GM12878 (cell line): ENCODE measurements around the gene IL17RA. TPM values are rescaled to one million over a fixed set of nuclear protein-coding genes. Genes with fewer than 3 reads are reported as not detected.

Experiments
- BCL11A ChIP-seq: IDR thresholded peaks from 2 replicates; pipeline ENCODE4 v1.6.1; 2011; ENCODE audit warnings: low read depth, low read length
- BRCA1 ChIP-seq: IDR thresholded peaks from 2 replicates; pipeline ENCODE4 v1.6.1; 2011; ENCODE audit warnings: low read depth, low read length, improper control_type of control experiment
- CBX5 ChIP-seq: sonication (generic); IDR thresholded peaks from 2 replicates; pipeline ENCODE4 v1.6.1; 2016; ENCODE audit warnings: low read depth, moderate library complexity, mild to moderate bottlenecking, inconsistent platforms
- ETV6 ChIP-seq, 2 experiments: fragments of 450-650 bp in 1 of 2; IDR thresholded peaks in 1 of 2; conservative IDR thresholded peaks in 1 of 2; 2 replicates each; pipeline ENCODE4 v1.6.1; 2014; ENCODE audit warnings: antibody characterized with exemption in 1 of 2, borderline replicate concordance in 1 of 2, low read depth in 1 of 2, mild to moderate bottlenecking in 1 of 2, moderate library complexity in 1 of 2
- FOS ChIP-seq: IDR thresholded peaks from 3 replicates; pipeline ENCODE4 v1.6.1; 2011; ENCODE audit warnings: borderline replicate concordance; ENCODE audit not compliant: insufficient read length; ENCODE audit errors: extremely low read depth
- GABPA ChIP-seq: IDR thresholded peaks from 2 replicates; pipeline ENCODE4 v1.6.1; 2014; ENCODE audit warnings: antibody characterized with exemption, low read depth, mild to moderate bottlenecking, inconsistent platforms
- NFYA ChIP-seq: IDR thresholded peaks from 2 replicates; pipeline ENCODE4 v1.6.1; 2011; ENCODE audit warnings: low read depth, mild to moderate bottlenecking, low read length, improper control_type of control experiment, borderline replicate concordance
- NFYB ChIP-seq: IDR thresholded peaks from 2 replicates; pipeline ENCODE4 v1.6.1; 2011; ENCODE audit warnings: low read depth, mild to moderate bottlenecking, low read length, improper control_type of control experiment, moderate library complexity; ENCODE audit not compliant: insufficient read depth
- RUNX3 ChIP-seq: IDR thresholded peaks from 2 replicates; pipeline ENCODE4 v1.6.1; 2012; ENCODE audit warnings: low read length, inconsistent platforms
- SPI1 ChIP-seq: IDR thresholded peaks from 2 replicates; pipeline ENCODE4 v1.6.1; 2011; ENCODE audit warnings: low read depth, mild to moderate bottlenecking, low read length, moderate library complexity, borderline replicate concordance; ENCODE audit not compliant: insufficient read depth
- SRF ChIP-seq, 2 experiments: IDR thresholded peaks; 2 replicates each; pipeline ENCODE4 v1.6.1; 2011; ENCODE audit warnings: low read depth in 2 of 2, low read length in 2 of 2, mild to moderate bottlenecking in 1 of 2, moderate library complexity in 1 of 2
- TCF12 ChIP-seq: IDR thresholded peaks from 2 replicates; pipeline ENCODE4 v1.6.1; 2011; ENCODE audit warnings: low read depth, mild to moderate bottlenecking, low read length
- TCF3 ChIP-seq: IDR thresholded peaks from 2 replicates; pipeline ENCODE4 v1.6.1; 2012; ENCODE audit warnings: low read depth, mild to moderate bottlenecking, low read length, borderline replicate concordance; ENCODE audit not compliant: insufficient read depth
- polyA plus RNA-seq, 11 experiments: library from polyadenylated mRNA; depleted of rRNA in 4 of 11; unstranded in 6 of 11; stranded (reverse) in 5 of 11; fragments of >200 nt; fragmentation: Nextera tagmentation in 4 of 11; fragmentation: Illumina TruSeq in 1 of 11; extraction: Ambion mirVana in 4 of 11; extraction: Trizol in 1 of 11; gene quantifications; 1 replicate in 1 of 11; 2 replicates in 10 of 11; pipeline versions ENCODE4 v1.2.1 to v1.2.3, GENCODE V29; 2011 to 2016; ENCODE audit warnings: inconsistent platforms in 2 of 11, missing spikeins in 2 of 11, low read depth in 1 of 11
- total RNA-seq, 4 experiments: library from RNA; depleted of rRNA in 3 of 4; stranded (reverse); fragments of >200 nt in 3 of 4; fragmentation: Illumina TruSeq in 1 of 4; extraction: Trizol in 1 of 4; gene quantifications; 2 replicates each; pipeline versions ENCODE4 v1.2.1 to v1.2.3, GENCODE V29; 2013 to 2021
- TF ChIP-seq, protein P1 (sequence below): IDR thresholded peaks from 2 replicates; pipeline ENCODE4 v1.6.1; 2011; ENCODE audit warnings: low read depth, low read length, improper control_type of control experiment, borderline replicate concordance
- TF ChIP-seq, protein P2 (sequence below): IDR thresholded peaks from 2 replicates; pipeline ENCODE4 v1.6.1; 2012; ENCODE audit warnings: low read depth, low read length, improper control_type of control experiment
- TF ChIP-seq, protein P3 (sequence below): fragments of 450-650 bp; IDR thresholded peaks from 2 replicates; pipeline ENCODE4 v1.6.1; 2016; ENCODE audit warnings: mild to moderate bottlenecking
- TF ChIP-seq, protein P4 (sequence below): IDR thresholded peaks from 2 replicates; pipeline ENCODE4 v1.6.1; 2011; ENCODE audit warnings: low read depth, mild to moderate bottlenecking, low read length, moderate library complexity, borderline replicate concordance; ENCODE audit errors: extremely low read depth
- TF ChIP-seq, protein P5 (sequence below): fragments of 450-650 bp; IDR thresholded peaks from 2 replicates; pipeline ENCODE4 v1.6.1; 2017; ENCODE audit warnings: mild to moderate bottlenecking, low read depth, inconsistent platforms; ENCODE audit not compliant: poor library complexity, severe bottlenecking
- TF ChIP-seq, protein P6 (sequence below): fragments of 450-650 bp; IDR thresholded peaks from 2 replicates; pipeline ENCODE4 v1.6.1; 2017; ENCODE audit warnings: antibody characterized with exemption, mild to moderate bottlenecking, moderate library complexity

The IL17RA gene
- total and polyA plus RNA-seq, 10 of the 15 experiments (the other 5 are each of a cell fraction or from before 2014, with no cell fraction given), result 0.71 to 10.2 (median 4.2) TPM

DNA sequence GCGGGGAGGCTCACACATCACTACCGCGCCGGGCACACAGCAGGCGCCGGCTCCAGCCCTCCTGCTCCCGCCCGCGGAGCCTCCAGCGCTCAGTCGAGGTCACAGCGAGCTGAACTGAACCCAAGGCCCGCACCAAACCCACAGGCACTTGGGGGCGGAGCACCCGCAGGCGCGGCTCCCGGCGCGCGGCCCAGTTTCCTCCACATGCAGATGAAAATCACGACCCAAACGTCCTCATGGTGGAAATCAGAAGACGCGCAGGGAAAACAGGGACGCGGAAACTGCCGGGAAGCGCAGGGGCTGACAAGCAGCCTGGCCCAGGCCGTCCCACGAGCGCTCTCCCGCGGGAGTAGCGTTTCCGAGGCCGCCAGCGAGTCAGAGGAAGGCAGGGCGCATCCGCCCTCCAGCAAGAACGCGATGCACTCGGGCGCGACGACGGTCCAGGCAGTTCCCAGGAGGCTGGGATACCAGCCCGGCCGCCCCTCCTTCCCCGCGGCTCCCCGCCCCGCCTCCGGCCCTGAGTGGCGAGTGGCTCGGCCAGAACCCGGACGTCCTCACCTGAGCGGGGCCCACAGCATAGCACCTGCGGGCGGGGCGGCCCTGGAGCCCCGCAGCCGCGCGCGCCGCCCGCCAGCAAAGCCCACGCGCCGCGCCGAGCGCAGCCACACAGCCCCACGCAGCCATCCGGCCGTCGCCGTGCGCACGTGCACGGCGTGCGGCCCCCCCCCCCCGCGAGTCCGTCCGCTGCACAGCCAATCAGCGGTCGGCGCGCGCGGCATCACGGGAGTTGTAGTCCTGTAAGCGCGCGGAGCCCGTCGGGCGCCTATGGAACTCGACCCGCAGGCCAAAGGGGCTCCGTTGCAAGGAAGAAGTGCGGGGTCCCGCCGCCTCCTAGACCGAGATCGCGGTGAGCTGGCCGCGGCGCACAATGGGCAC is 74.0 kb downstream of the IL17RA start, which contains the start of gene HDHD5 (continued):
- TF ChIP-seq, protein P1, sequence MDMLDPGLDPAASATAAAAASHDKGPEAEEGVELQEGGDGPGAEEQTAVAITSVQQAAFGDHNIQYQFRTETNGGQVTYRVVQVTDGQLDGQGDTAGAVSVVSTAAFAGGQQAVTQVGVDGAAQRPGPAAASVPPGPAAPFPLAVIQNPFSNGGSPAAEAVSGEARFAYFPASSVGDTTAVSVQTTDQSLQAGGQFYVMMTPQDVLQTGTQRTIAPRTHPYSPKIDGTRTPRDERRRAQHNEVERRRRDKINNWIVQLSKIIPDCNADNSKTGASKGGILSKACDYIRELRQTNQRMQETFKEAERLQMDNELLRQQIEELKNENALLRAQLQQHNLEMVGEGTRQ, result no peak
- no peak for TF ChIP-seq GABPA
- no peak for TF ChIP-seq NFYA
- TF ChIP-seq ETV6 (conservative IDR thresholded peaks at IDR 0.05 in 1 of 2, IDR thresholded peaks at IDR 0.05 in 1 of 2; ENCODE audit: borderline replicate concordance in 1 of 2, low read depth in 1 of 2), result no peak
- TF ChIP-seq, protein P2, sequence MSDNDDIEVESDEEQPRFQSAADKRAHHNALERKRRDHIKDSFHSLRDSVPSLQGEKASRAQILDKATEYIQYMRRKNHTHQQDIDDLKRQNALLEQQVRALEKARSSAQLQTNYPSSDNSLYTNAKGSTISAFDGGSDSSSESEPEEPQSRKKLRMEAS, result peak; percentile 77
- TF ChIP-seq BRCA1, result no peak
- TF ChIP-seq SRF (IDR thresholded peaks at IDR 0.05; ENCODE audit: low read depth in 2 of 2, low read length in 2 of 2), result no peak
- TF ChIP-seq CBX5, result no peak
- peak; percentile 93 for TF ChIP-seq NFYB
- TF ChIP-seq, protein P3, sequence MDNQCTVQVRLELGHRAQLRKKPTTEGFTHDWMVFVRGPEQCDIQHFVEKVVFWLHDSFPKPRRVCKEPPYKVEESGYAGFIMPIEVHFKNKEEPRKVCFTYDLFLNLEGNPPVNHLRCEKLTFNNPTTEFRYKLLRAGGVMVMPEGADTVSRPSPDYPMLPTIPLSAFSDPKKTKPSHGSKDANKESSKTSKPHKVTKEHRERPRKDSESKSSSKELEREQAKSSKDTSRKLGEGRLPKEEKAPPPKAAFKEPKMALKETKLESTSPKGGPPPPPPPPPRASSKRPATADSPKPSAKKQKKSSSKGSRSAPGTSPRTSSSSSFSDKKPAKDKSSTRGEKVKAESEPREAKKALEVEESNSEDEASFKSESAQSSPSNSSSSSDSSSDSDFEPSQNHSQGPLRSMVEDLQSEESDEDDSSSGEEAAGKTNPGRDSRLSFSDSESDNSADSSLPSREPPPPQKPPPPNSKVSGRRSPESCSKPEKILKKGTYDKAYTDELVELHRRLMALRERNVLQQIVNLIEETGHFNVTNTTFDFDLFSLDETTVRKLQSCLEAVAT, result 0 out of 2 replicates have a peak, but pooled peaks have one; percentile 44
- no peak for TF ChIP-seq SPI1
- no peak for TF ChIP-seq TCF3
- no peak for TF ChIP-seq TCF12
- TF ChIP-seq, protein P4, sequence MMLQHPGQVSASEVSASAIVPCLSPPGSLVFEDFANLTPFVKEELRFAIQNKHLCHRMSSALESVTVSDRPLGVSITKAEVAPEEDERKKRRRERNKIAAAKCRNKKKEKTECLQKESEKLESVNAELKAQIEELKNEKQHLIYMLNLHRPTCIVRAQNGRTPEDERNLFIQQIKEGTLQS, result no peak
- TF ChIP-seq, protein P5, sequence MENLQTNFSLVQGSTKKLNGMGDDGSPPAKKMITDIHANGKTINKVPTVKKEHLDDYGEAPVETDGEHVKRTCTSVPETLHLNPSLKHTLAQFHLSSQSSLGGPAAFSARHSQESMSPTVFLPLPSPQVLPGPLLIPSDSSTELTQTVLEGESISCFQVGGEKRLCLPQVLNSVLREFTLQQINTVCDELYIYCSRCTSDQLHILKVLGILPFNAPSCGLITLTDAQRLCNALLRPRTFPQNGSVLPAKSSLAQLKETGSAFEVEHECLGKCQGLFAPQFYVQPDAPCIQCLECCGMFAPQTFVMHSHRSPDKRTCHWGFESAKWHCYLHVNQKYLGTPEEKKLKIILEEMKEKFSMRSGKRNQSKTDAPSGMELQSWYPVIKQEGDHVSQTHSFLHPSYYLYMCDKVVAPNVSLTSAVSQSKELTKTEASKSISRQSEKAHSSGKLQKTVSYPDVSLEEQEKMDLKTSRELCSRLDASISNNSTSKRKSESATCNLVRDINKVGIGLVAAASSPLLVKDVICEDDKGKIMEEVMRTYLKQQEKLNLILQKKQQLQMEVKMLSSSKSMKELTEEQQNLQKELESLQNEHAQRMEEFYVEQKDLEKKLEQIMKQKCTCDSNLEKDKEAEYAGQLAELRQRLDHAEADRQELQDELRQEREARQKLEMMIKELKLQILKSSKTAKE, result no peak
- TF ChIP-seq BCL11A, result no peak
- peak; percentile 28; the same call in 1 of the 2 replicates for TF ChIP-seq RUNX3
- no peak for TF ChIP-seq FOS
- TF ChIP-seq, protein P6, sequence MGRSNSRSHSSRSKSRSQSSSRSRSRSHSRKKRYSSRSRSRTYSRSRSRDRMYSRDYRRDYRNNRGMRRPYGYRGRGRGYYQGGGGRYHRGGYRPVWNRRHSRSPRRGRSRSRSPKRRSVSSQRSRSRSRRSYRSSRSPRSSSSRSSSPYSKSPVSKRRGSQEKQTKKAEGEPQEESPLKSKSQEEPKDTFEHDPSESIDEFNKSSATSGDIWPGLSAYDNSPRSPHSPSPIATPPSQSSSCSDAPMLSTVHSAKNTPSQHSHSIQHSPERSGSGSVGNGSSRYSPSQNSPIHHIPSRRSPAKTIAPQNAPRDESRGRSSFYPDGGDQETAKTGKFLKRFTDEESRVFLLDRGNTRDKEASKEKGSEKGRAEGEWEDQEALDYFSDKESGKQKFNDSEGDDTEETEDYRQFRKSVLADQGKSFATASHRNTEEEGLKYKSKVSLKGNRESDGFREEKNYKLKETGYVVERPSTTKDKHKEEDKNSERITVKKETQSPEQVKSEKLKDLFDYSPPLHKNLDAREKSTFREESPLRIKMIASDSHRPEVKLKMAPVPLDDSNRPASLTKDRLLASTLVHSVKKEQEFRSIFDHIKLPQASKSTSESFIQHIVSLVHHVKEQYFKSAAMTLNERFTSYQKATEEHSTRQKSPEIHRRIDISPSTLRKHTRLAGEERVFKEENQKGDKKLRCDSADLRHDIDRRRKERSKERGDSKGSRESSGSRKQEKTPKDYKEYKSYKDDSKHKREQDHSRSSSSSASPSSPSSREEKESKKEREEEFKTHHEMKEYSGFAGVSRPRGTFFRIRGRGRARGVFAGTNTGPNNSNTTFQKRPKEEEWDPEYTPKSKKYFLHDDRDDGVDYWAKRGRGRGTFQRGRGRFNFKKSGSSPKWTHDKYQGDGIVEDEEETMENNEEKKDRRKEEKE, result no peak
